ENCODE data around the gene IQGAP3. TPM values are rescaled to one million over a fixed set of nuclear protein-coding genes. Genes with fewer than 3 reads are reported as not detected.

The IQGAP3 gene
- total and polyA plus RNA-seq, 2 experiments from 2014 or later: 11.9 to 31.8 TPM

- no peaks in the 10 kb centered on the region for H3K36me3 ChIP-seq (ENCODE audit: insufficient read depth)
- H3K36me3 Mint-ChIP-seq (ENCODE audit: low read depth): no peaks in the 10 kb centered on the region
- H3K9me3 Mint-ChIP-seq: no peaks in the 10 kb centered on the region
- no peak for DNase-seq (ENCODE audit: low spot score)
- no peak for ATAC-seq
- H3K9me2 ChIP-seq (ENCODE audit: insufficient read depth): no peaks in the 10 kb centered on the region
- peaks cover 9% of the 10 kb centered on the region for H3K27me3 Mint-ChIP-seq (ENCODE audit: insufficient read depth, low read depth, poor library complexity)
- no peak overlapping the region for H3K27ac Mint-ChIP-seq
- no peak overlapping the region for H3K4me2 ChIP-seq
- peaks cover 13% of the 10 kb centered on the region; the same call in 2 of the 3 replicates for H3K4me1 Mint-ChIP-seq
- no peak overlapping the region for H3K27ac ChIP-seq (ENCODE audit: low read depth)
- no peaks in the 10 kb centered on the region for H3K4me1 ChIP-seq (ENCODE audit: insufficient read depth)
- H3K27me3 ChIP-seq (ENCODE audit: insufficient read depth): no peaks in the 10 kb centered on the region
- no peak for TF ChIP-seq ZNF462 (CRISPR knock-in tag; IDR thresholded peaks at IDR 0.05)
- TF ChIP-seq JUNB (IDR thresholded peaks at IDR 0.05; ENCODE audit: unreplicated experiment): no peak
- H3F3A ChIP-seq (replicated peaks; ENCODE audit: low read depth): no peaks in the 10 kb centered on the region
- H3K4me3 ChIP-seq: no peak overlapping the region
- H4K20me1 ChIP-seq (replicated peaks; ENCODE audit: insufficient read depth): no peaks in the 10 kb centered on the region
- no peaks in the 10 kb centered on the region for H3K79me2 ChIP-seq (replicated peaks; ENCODE audit: insufficient read depth)
- no peak overlapping the region for H2AFZ ChIP-seq
- no peak overlapping the region for H3K4me3 Mint-ChIP-seq
Measured at GRCh38 chr1:156513185-156513584, 59.2 kb downstream of the IQGAP3 start.

GRCh38 chr1:156511644-156512043, 60.7 kb downstream of the IQGAP3 start:
- no peaks in the 10 kb centered on the region for H3K9me2 ChIP-seq (ENCODE audit: insufficient read depth)
- no peak overlapping the region for H3K4me3 Mint-ChIP-seq
- no peak for DNase-seq (ENCODE audit: low spot score)
- no peaks in the 10 kb centered on the region for H3K27me3 ChIP-seq (ENCODE audit: insufficient read depth)
- H4K20me1 ChIP-seq (replicated peaks; ENCODE audit: insufficient read depth): no peaks in the 10 kb centered on the region
- no peak overlapping the region for H3K4me3 ChIP-seq
- H3K27ac Mint-ChIP-seq: no peak overlapping the region
- peaks cover 19% of the 10 kb centered on the region; the same call in 2 of the 3 replicates for H3K4me1 Mint-ChIP-seq
- H3K4me2 ChIP-seq: no peak overlapping the region
- no peaks in the 10 kb centered on the region for H3F3A ChIP-seq (replicated peaks; ENCODE audit: low read depth)
- H3K27ac ChIP-seq (ENCODE audit: low read depth): no peak overlapping the region
- no peak overlapping the region for H2AFZ ChIP-seq
- H3K4me1 ChIP-seq (ENCODE audit: insufficient read depth): no peaks in the 10 kb centered on the region
- H3K36me3 ChIP-seq (ENCODE audit: insufficient read depth): no peaks in the 10 kb centered on the region
- no peaks in the 10 kb centered on the region for H3K79me2 ChIP-seq (replicated peaks; ENCODE audit: insufficient read depth)
- no peaks in the 10 kb centered on the region for H3K36me3 Mint-ChIP-seq (ENCODE audit: low read depth)
- H3K27me3 Mint-ChIP-seq (ENCODE audit: insufficient read depth, low read depth, poor library complexity): peaks cover 13% of the 10 kb centered on the region
- H3K9me3 Mint-ChIP-seq: no peaks in the 10 kb centered on the region
- ATAC-seq: no peak
- TF ChIP-seq STAT1 (IDR thresholded peaks at IDR 0.05; ENCODE audit: unreplicated experiment) (no peak), EZH2 (IDR thresholded peaks at IDR 0.05; ENCODE audit: low read depth, unreplicated experiment) (no peak), EZH2phosphoT487 (IDR thresholded peaks at IDR 0.05; ENCODE audit: unreplicated experiment) (no peak), ZNF331 (CRISPR knock-in tag; IDR thresholded peaks at IDR 0.05; ENCODE audit: low read depth) (no peak), POLR2AphosphoS5 (IDR thresholded peaks at IDR 0.05; ENCODE audit: low read depth) (no peak), ZNF114 (CRISPR knock-in tag; IDR thresholded peaks at IDR 0.05) (no peak), NANOG (IDR thresholded peaks at IDR 0.05; ENCODE audit: borderline replicate concordance) (no peak), CTCF (conservative IDR thresholded peaks at IDR 0.05; ENCODE audit: low read depth in 2 of 2) (no peak)

All from GM23338 (cell line).